Lower lobe of right lung (tissue), 2 donors: ENCODE data around the gene FGFR2. TPM values are rescaled to one million over a fixed set of nuclear protein-coding genes. Genes with fewer than 3 reads are reported as not detected.

Experiments
- ATAC-seq, 2 donors: fragments of 200-7000 bp; cut with Tn5 transposase; one replicate each; pipeline ENCODE4 v1.9.1; 2020 to 2022; ENCODE audit warnings: mild to moderate bottlenecking in 2 of 2, moderate library complexity in 2 of 2
- DNase-seq: peaks from one replicate; pipeline ENCODE4 v3.0.0-alpha.2; 2020
- H3K27ac ChIP-seq: fragments of 200-600 bp; one replicate; pipeline ENCODE4 v1.8.0; 2022
- H3K27me3 ChIP-seq: fragments of 200-600 bp; one replicate; pipeline ENCODE4 v1.8.0; 2022; ENCODE audit warnings: low read depth
- H3K36me3 ChIP-seq: fragments of 200-600 bp; one replicate; pipeline ENCODE4 v1.8.0; 2022; ENCODE audit warnings: mild to moderate bottlenecking
- H3K4me1 ChIP-seq: fragments of 200-600 bp; one replicate; pipeline ENCODE4 v1.8.0; 2022
- H3K4me3 ChIP-seq: fragments of 200-600 bp; one replicate; pipeline ENCODE4 v1.8.0; 2022; ENCODE audit warnings: mild to moderate bottlenecking
- H3K9me3 ChIP-seq: fragments of 200-600 bp; one replicate; pipeline ENCODE4 v1.8.0; 2022
- intact Hi-C: fragments of 100-400 bp; cut with DNase I; formaldehyde crosslinking; loops from one replicate; pipeline ENCODE4 v1.11.0; 2022
- total RNA-seq: library from RNA; stranded (reverse); fragmentation: NEBNext Ultra II Directional; extraction: Animal tissue kit (Norgen Biotek cat#: 25700); gene quantifications from one replicate; pipeline ENCODE4 v1.2.1, GENCODE V29; 2021
- TF ChIP-seq, protein P1 (sequence below): fragments of 200-600 bp; IDR thresholded peaks from one replicate; pipeline ENCODE4 v1.8.0; 2022; ENCODE audit warnings: antibody characterized with exemption, mild to moderate bottlenecking
- donor health status: DM: no; HTN: yes; CAD: no; lungs with severe emphysema.

The FGFR2 gene
- total RNA-seq, 1 donor from 2014 or later: 59.2 TPM

DNA sequence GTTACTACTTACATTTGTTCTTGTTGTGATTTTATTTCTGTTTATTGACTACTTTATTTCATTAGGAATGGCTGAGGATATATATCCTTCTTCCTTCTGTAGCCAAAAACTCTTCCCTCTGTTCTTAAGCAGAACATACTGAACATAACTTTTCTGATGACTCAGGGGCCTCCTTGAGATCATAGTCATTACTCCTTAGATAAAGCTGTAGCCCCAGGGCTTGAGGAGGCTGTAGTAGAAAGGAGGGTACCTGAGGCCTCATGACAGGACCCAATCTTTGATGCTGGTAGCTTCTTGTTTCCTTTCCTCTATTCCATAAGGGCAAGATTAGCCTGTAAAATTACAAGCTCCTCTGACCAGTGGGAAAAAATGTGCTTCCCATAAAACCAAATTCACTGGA, 41.2 kb upstream of the FGFR2 start:
- Histone ChIP-seq H3K4me3 (no peak overlapping the region), H3K27ac (no peak overlapping the region), H3K27me3 (no peaks in the 10 kb centered on the region), H3K9me3 (peaks cover 15% of the 10 kb centered on the region), H3K36me3 (no peaks in the 10 kb centered on the region), H3K4me1 (no peaks in the 10 kb centered on the region)
- DNase-seq (no peak), ATAC-seq (no peak)
- intact Hi-C loops: no loop called here
- TF ChIP-seq, protein P1, sequence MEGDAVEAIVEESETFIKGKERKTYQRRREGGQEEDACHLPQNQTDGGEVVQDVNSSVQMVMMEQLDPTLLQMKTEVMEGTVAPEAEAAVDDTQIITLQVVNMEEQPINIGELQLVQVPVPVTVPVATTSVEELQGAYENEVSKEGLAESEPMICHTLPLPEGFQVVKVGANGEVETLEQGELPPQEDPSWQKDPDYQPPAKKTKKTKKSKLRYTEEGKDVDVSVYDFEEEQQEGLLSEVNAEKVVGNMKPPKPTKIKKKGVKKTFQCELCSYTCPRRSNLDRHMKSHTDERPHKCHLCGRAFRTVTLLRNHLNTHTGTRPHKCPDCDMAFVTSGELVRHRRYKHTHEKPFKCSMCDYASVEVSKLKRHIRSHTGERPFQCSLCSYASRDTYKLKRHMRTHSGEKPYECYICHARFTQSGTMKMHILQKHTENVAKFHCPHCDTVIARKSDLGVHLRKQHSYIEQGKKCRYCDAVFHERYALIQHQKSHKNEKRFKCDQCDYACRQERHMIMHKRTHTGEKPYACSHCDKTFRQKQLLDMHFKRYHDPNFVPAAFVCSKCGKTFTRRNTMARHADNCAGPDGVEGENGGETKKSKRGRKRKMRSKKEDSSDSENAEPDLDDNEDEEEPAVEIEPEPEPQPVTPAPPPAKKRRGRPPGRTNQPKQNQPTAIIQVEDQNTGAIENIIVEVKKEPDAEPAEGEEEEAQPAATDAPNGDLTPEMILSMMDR: no peak

GRCh38 chr10:121637437-121637836, 39.2 kb upstream of the FGFR2 start:
- H3K27ac ChIP-seq: no peak overlapping the region
- H3K4me1 ChIP-seq: no peaks in the 10 kb centered on the region
- DNase-seq: no peak
- TF ChIP-seq, protein P1: no peak
- H3K27me3 ChIP-seq: no peaks in the 10 kb centered on the region
- intact Hi-C loops: no loop called here
- peaks cover 15% of the 10 kb centered on the region for H3K9me3 ChIP-seq
- ATAC-seq: no peak
- no peaks in the 10 kb centered on the region for H3K36me3 ChIP-seq
- no peak overlapping the region for H3K4me3 ChIP-seq

DNA sequence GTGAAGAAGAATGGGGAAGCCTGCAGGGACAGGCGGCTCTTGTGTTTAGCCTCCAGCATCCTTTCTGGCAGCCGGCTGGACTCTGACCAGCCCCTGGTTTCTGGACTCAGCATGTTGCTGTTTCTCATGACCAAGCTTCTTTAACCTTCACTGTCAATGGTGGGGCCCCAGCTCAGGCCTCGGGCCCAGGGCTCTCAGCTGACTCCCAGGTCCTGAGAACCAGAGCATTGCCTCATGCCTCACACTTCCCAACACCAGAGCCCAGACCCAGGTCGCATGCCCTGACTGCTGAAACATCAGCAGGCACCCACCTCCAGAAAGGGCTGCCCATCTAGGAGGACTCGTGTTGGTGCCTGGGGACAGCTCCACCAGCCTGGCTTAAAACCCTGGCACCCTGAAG, 34.8 kb upstream of the FGFR2 start:
- no peaks in the 10 kb centered on the region for H3K27me3 ChIP-seq
- no peak for DNase-seq
- TF ChIP-seq, protein P1: no peak
- ATAC-seq: no peak
- intact Hi-C loops: no loop called here
- peaks cover 6% of the 10 kb centered on the region for H3K9me3 ChIP-seq
- no peak overlapping the region for H3K27ac ChIP-seq
- no peaks in the 10 kb centered on the region for H3K4me1 ChIP-seq
- H3K36me3 ChIP-seq: no peaks in the 10 kb centered on the region
- H3K4me3 ChIP-seq: no peak overlapping the region

- Histone ChIP-seq H3K9me3 (no peaks in the 10 kb centered on the region), H3K27me3 (no peaks in the 10 kb centered on the region), H3K36me3 (no peaks in the 10 kb centered on the region), H3K4me3 (no peak overlapping the region), H3K27ac (no peak overlapping the region), H3K4me1 (no peaks in the 10 kb centered on the region)
- intact Hi-C loops: no loop called here
- ATAC-seq (no peak), DNase-seq (no peak)
- TF ChIP-seq, protein P1: no peak
Observed at GRCh38 chr10:121631365-121632029, 33.3 kb upstream of the FGFR2 start.

DNA sequence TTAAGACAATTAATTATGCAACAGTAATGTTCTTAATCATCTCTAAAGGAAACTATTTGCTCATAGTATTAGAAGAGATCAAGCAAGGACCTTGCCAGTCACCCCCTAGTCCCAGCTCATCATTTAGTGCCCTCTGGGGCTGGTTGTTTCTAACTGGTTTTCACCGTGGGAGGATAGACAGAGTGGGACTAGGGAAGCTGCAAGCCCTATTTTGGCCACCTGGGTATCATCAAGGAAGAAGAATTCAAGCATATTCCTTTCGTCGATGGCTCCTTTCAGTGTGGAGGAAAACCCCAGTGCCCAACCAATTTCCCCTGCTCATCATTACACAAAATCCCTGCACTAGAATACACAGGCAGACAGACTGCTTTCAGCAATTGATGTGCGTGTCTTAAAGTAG, 30.6 kb upstream of the FGFR2 start:
- no peaks in the 10 kb centered on the region for H3K4me1 ChIP-seq
- H3K27me3 ChIP-seq: no peaks in the 10 kb centered on the region
- H3K27ac ChIP-seq: no peak overlapping the region
- intact Hi-C loops: no loop called here
- H3K36me3 ChIP-seq: no peaks in the 10 kb centered on the region
- no peaks in the 10 kb centered on the region for H3K9me3 ChIP-seq
- ATAC-seq: no peak
- no peak overlapping the region for H3K4me3 ChIP-seq
- TF ChIP-seq, protein P1: no peak
- no peak for DNase-seq
